SK-N-SH (cell line): ENCODE measurements around the gene LPXN. TPM values are rescaled to one million over a fixed set of nuclear protein-coding genes. Genes with fewer than 3 reads are reported as not detected.

Source experiments
- CTCF ChIA-PET: fragments of 300-600, 350-600 bp; formaldehyde crosslinking; extraction: SDS; loops from one replicate; lab custom pipeline; 2021; lab: Yijun Ruan, JAX
- POLR2A ChIA-PET: fragments of 350-600 bp; sonication (Branson Sonifier 250); formaldehyde crosslinking; extraction: SDS; loops from one replicate; lab custom pipeline; 2020; ENCODE audit warnings: antibody characterized with exemption, inconsistent platforms; lab: Yijun Ruan, JAX
- DNase-seq: peaks from one replicate; pipeline ENCODE4 v3.0.0; 2012
- H2AFZ ChIP-seq: fragments of 200-600 bp; sonication (generic); 2 replicates; pipeline ENCODE4 v1.8.1; 2016; ENCODE audit warnings: antibody characterized with exemption, mild to moderate bottlenecking, low read depth
- H3F3A ChIP-seq: fragments of 200-600 bp; sonication (generic); replicated peaks from 2 replicates; pipeline ENCODE3; 2016; ENCODE audit warnings: antibody characterized with exemption, mild to moderate bottlenecking; ENCODE audit not compliant: insufficient read depth
- H3K27ac ChIP-seq, 2 experiments: fragments of 200-500 bp in 1 of 2; fragments of 200-600 bp in 1 of 2; sonication (Bioruptor generic) in 1 of 2; sonication (generic), shearing (Covaris generic) in 1 of 2; 2 replicates each; pipeline versions ENCODE4 v1.5.1 to v1.6.1; 2014 to 2016; ENCODE audit warnings: low read depth in 2 of 2, inconsistent platforms in 1 of 2, low read length in 1 of 2, mild to moderate bottlenecking in 1 of 2, mixed read lengths in 1 of 2
- H3K27me3 ChIP-seq: fragments of 200-600 bp; sonication (generic), shearing (Covaris generic); 2 replicates; pipeline ENCODE4 v1.6.1; 2016; ENCODE audit warnings: mixed run types; ENCODE audit not compliant: insufficient read depth
- H3K36me3 ChIP-seq, 2 experiments: fragments of 200-500 bp in 1 of 2; fragments of 200-600 bp in 1 of 2; sonication (Bioruptor generic) in 1 of 2; sonication (generic) in 1 of 2; replicated peaks in 1 of 2; 2 replicates each; pipeline versions ENCODE3 to v1.5.1; 2014 to 2016; ENCODE audit warnings: low read length in 1 of 2, mild to moderate bottlenecking in 1 of 2; ENCODE audit not compliant: insufficient read depth in 2 of 2, control insufficient read depth in 1 of 2
- H3K4me1 ChIP-seq, 2 experiments: fragments of 200-500 bp in 1 of 2; fragments of 200-600 bp in 1 of 2; sonication (Bioruptor generic) in 1 of 2; sonication (generic), shearing (Covaris generic) in 1 of 2; 2 replicates each; pipeline versions ENCODE4 v1.5.1 to v1.6.1; 2014 to 2016; ENCODE audit warnings: low read depth in 1 of 2, low read length in 1 of 2, mixed run types in 1 of 2; ENCODE audit not compliant: insufficient read depth in 2 of 2, control insufficient read depth in 1 of 2
- H3K4me2 ChIP-seq: fragments of 200-600 bp; sonication (generic), shearing (Covaris generic); 2 replicates; pipeline ENCODE4 v1.6.1; 2017; ENCODE audit warnings: mixed run types
- H3K4me3 ChIP-seq, 2 experiments: fragments of 200-500 bp in 1 of 2; fragments of 200-600 bp in 1 of 2; sonication (Bioruptor generic) in 1 of 2; sonication (generic), shearing (Covaris generic) in 1 of 2; 2 replicates each; pipeline versions ENCODE4 v1.5.1 to v1.8.1; 2014 to 2016; ENCODE audit warnings: low read depth in 2 of 2, inconsistent platforms in 1 of 2, low read length in 1 of 2, mild to moderate bottlenecking in 1 of 2, mixed read lengths in 1 of 2, moderate library complexity in 1 of 2
- H3K79me2 ChIP-seq: fragments of 200-600 bp; sonication (generic); 2 replicates; pipeline ENCODE4 v1.8.1; 2017; ENCODE audit warnings: mild to moderate bottlenecking; ENCODE audit not compliant: insufficient read depth
- H3K9ac ChIP-seq: fragments of 200-600 bp; sonication (generic); 2 replicates; pipeline ENCODE4 v1.6.1; 2017; ENCODE audit warnings: mixed run types
- H3K9me2 ChIP-seq: fragments of 200-600 bp; sonication (generic); 2 replicates; pipeline ENCODE4 v1.6.1; 2017; ENCODE audit warnings: mixed run types
- H3K9me3 ChIP-seq: fragments of 200-600 bp; sonication (generic); 2 replicates; pipeline ENCODE4 v1.6.1; 2017; ENCODE audit warnings: mixed run types, mild to moderate bottlenecking, moderate library complexity
- H4K20me1 ChIP-seq: fragments of 200-600 bp; sonication (generic); 2 replicates; pipeline ENCODE4 v1.6.1; 2017; ENCODE audit warnings: mild to moderate bottlenecking, mixed run types; ENCODE audit not compliant: insufficient read depth
- EP300 ChIP-seq, 2 experiments: IDR thresholded peaks; 2 replicates each; pipeline versions ENCODE4 v1.4.0 to v1.6.1; 2012; ENCODE audit warnings: borderline replicate concordance in 1 of 2, low read depth in 1 of 2, low read length in 1 of 2
- EZH2phosphoT487 ChIP-seq: fragments of 200-600 bp; sonication (generic); IDR thresholded peaks from 2 replicates; pipeline ENCODE4 v1.6.1; 2017; ENCODE audit warnings: low read depth, mixed run types, mild to moderate bottlenecking, antibody characterized with exemption, moderate library complexity, borderline replicate concordance
- FOSL2 ChIP-seq: IDR thresholded peaks from 2 replicates; pipeline ENCODE4 v1.4.0; 2012; ENCODE audit warnings: low read depth, mild to moderate bottlenecking, moderate library complexity, borderline replicate concordance
- FOXM1 ChIP-seq: IDR thresholded peaks from 2 replicates; pipeline ENCODE4 v1.4.0; 2012; ENCODE audit warnings: low read depth, mild to moderate bottlenecking
- JUND ChIP-seq: IDR thresholded peaks from 2 replicates; pipeline ENCODE4 v1.4.0; 2012
- MEF2A ChIP-seq: IDR thresholded peaks from 2 replicates; pipeline ENCODE4 v1.4.0; 2012; ENCODE audit warnings: low read depth, borderline replicate concordance
- POLR2AphosphoS5 ChIP-seq: IDR thresholded peaks from 2 replicates; pipeline ENCODE4 v1.6.1; 2012; ENCODE audit warnings: low read depth, low read length
- RFX5 ChIP-seq: IDR thresholded peaks from 2 replicates; pipeline ENCODE4 v1.6.1; 2012; ENCODE audit warnings: mild to moderate bottlenecking, improper control_type of control experiment, low read length
- RXRA ChIP-seq: IDR thresholded peaks from 2 replicates; pipeline ENCODE4 v1.4.0; 2012; ENCODE audit warnings: low read depth, mild to moderate bottlenecking, borderline replicate concordance
- SMC3 ChIP-seq: IDR thresholded peaks from 2 replicates; pipeline ENCODE4 v1.6.1; 2012; ENCODE audit warnings: low read depth, low read length, improper control_type of control experiment
- TEAD4 ChIP-seq: IDR thresholded peaks from 2 replicates; pipeline ENCODE4 v1.4.0; 2012; ENCODE audit warnings: mild to moderate bottlenecking, borderline replicate concordance; ENCODE audit not compliant: insufficient read depth
- YY1 ChIP-seq: IDR thresholded peaks from 2 replicates; pipeline ENCODE4 v1.4.0; 2012; ENCODE audit warnings: low read depth, mild to moderate bottlenecking
- WGBS: methylation state at CpG from one replicate; pipeline ENCODE4 v1.1.6; 2017; ENCODE audit warnings: low lambda C conversion rate; 5-methylcytosine and 5-hydroxymethylcytosine counted together
- polyA plus RNA-seq, 3 experiments: library from polyadenylated mRNA; depleted of rRNA; stranded (reverse); fragments of >200 nt; gene quantifications; 2 replicates each; pipeline ENCODE4 v1.2.3, GENCODE V29; 2012
- TF ChIP-seq, protein P1 (sequence below): IDR thresholded peaks from 2 replicates; pipeline ENCODE4 v1.6.1; 2012; ENCODE audit warnings: mild to moderate bottlenecking, low read depth, low read length, moderate library complexity
- TF ChIP-seq, protein P2 (sequence below): IDR thresholded peaks from 2 replicates; pipeline ENCODE4 v1.4.0; 2012; ENCODE audit warnings: low read depth
- TF ChIP-seq, protein P3 (sequence below): IDR thresholded peaks from 2 replicates; pipeline ENCODE4 v1.4.0; 2012; ENCODE audit warnings: low read depth, borderline replicate concordance

The LPXN gene
- polyA plus RNA-seq, 1 of the 3 experiments (the other 2 are of a cell fraction), result 4.4 TPM

DNA sequence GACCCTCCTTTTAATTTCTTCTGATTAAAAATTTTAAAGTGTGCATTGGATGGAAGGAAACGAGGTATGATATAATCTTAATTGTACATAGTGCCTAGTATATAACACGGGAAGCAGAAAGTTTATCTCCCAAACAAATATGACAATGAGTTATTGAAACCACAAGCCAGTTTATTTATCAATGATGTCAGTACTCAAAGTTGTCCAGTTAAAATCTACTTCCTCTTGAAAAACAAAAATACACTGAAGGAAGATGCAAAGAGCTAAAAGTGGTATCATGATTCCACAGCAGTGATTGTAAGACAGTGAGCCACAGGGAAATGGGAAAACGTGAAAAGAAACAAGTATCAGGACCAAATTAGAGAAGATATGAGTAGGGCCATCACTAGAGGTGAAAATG lies 48.9 kb downstream of the LPXN start:
- H3K4me3 ChIP-seq, result no peak overlapping the region
- H3K9me2 ChIP-seq, result no peaks in the 10 kb centered on the region
- no peak overlapping the region for H3K4me2 ChIP-seq
- peaks cover 0 to 2% of the 10 kb centered on the region in 2 experiments for H3K36me3 ChIP-seq
- CTCF ChIA-PET, result interaction anchor here (0.7 to 1.5 kb wide), 3 partner anchors 10 to 252 kb away, joined by 3 to 7 read pairs (median 4); no protein-coding TSS in a partner anchor
- no peak overlapping the region for H3K27ac ChIP-seq
- H3K79me2 ChIP-seq, result no peaks in the 10 kb centered on the region
- POLR2A ChIA-PET, result no interaction called here
- H3K4me1 ChIP-seq, result no peaks in the 10 kb centered on the region
- H3K9ac ChIP-seq, result no peak overlapping the region
- no peaks in the 10 kb centered on the region for H3K9me3 ChIP-seq
- H3F3A ChIP-seq, result peaks cover 9% of the 10 kb centered on the region
- no peak for DNase-seq
- TF ChIP-seq, protein P1, sequence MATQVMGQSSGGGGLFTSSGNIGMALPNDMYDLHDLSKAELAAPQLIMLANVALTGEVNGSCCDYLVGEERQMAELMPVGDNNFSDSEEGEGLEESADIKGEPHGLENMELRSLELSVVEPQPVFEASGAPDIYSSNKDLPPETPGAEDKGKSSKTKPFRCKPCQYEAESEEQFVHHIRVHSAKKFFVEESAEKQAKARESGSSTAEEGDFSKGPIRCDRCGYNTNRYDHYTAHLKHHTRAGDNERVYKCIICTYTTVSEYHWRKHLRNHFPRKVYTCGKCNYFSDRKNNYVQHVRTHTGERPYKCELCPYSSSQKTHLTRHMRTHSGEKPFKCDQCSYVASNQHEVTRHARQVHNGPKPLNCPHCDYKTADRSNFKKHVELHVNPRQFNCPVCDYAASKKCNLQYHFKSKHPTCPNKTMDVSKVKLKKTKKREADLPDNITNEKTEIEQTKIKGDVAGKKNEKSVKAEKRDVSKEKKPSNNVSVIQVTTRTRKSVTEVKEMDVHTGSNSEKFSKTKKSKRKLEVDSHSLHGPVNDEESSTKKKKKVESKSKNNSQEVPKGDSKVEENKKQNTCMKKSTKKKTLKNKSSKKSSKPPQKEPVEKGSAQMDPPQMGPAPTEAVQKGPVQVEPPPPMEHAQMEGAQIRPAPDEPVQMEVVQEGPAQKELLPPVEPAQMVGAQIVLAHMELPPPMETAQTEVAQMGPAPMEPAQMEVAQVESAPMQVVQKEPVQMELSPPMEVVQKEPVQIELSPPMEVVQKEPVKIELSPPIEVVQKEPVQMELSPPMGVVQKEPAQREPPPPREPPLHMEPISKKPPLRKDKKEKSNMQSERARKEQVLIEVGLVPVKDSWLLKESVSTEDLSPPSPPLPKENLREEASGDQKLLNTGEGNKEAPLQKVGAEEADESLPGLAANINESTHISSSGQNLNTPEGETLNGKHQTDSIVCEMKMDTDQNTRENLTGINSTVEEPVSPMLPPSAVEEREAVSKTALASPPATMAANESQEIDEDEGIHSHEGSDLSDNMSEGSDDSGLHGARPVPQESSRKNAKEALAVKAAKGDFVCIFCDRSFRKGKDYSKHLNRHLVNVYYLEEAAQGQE, result no peak
- TF ChIP-seq TEAD4 (no peak), RXRA (no peak), SMC3 (no peak), FOSL2 (no peak), MEF2A (no peak), JUND (no peak), RFX5 (no peak), FOXM1 (no peak), EP300 (IDR thresholded peaks at IDR 0.05; ENCODE audit: borderline replicate concordance in 1 of 2, low read depth in 1 of 2, low read length in 1 of 2) (no peak), YY1 (no peak)
- TF ChIP-seq, protein P2, sequence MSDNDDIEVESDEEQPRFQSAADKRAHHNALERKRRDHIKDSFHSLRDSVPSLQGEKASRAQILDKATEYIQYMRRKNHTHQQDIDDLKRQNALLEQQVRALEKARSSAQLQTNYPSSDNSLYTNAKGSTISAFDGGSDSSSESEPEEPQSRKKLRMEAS, result no peak
- TF ChIP-seq, protein P3, sequence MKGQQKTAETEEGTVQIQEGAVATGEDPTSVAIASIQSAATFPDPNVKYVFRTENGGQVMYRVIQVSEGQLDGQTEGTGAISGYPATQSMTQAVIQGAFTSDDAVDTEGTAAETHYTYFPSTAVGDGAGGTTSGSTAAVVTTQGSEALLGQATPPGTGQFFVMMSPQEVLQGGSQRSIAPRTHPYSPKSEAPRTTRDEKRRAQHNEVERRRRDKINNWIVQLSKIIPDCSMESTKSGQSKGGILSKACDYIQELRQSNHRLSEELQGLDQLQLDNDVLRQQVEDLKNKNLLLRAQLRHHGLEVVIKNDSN, result no peak
- no peak overlapping the region for H2AFZ ChIP-seq
- no peaks in the 10 kb centered on the region for H3K27me3 ChIP-seq
- 66% methylated on average over 3 of the region's 3 CpGs for WGBS
- H4K20me1 ChIP-seq, result no peaks in the 10 kb centered on the region

DNA sequence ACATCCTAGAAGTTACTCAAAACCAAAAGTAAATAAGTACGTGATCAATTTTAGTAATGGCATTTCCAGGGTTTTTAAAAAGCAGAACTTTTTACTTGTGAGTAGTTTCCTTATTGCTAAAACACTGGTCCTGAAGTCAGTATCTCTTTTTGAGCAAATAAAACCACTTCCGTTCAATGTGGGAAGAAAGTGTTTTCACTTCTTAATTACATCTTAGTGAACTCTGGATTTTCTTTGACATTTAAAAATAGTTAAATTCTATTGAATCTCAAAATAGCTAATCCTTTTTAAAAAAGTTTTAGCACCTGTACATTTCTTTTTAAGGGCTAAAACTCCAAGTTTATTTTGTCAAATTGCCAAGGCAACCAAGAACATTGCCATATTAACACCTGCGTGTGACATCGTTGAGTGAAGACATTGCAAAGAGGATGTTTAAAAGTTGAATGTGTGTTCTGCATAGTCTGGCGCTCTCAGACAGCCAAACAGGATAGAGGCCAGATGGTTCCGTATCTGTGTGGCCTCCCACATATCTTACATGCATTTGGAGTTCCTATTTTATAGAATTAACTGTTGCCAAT lies 50.5 kb downstream of the LPXN start:
- POLR2A ChIA-PET, result no interaction called here
- Histone ChIP-seq H2AFZ (no peak overlapping the region), H3K9me3 (no peaks in the 10 kb centered on the region), H4K20me1 (no peaks in the 10 kb centered on the region), H3K9me2 (no peaks in the 10 kb centered on the region), H3K27me3 (no peaks in the 10 kb centered on the region; the same call in 1 of the 2 replicates), H3K4me2 (no peak overlapping the region), H3K79me2 (no peaks in the 10 kb centered on the region), H3K4me1 (no peaks in the 10 kb centered on the region), H3F3A (peaks cover 9% of the 10 kb centered on the region), H3K36me3 (peaks cover 0 to 2% of the 10 kb centered on the region in 2 experiments), H3K9ac (no peak overlapping the region), H3K4me3 (no peak overlapping the region), H3K27ac (no peak overlapping the region)
- TF ChIP-seq POLR2AphosphoS5 (no peak), YY1 (no peak), FOSL2 (no peak), TEAD4 (no peak), EZH2phosphoT487 (no peak), EP300 (IDR thresholded peaks at IDR 0.05; ENCODE audit: borderline replicate concordance in 1 of 2, low read depth in 1 of 2, low read length in 1 of 2) (no peak), SMC3 (no peak)
- CTCF ChIA-PET, result interaction anchor here (0.7 to 2.4 kb wide), 23 partner anchors 8 to 1098 kb away, joined by 3 to 27 read pairs (median 4); no protein-coding TSS in a partner anchor
- WGBS, result 70% methylated on average over 6 of the region's 6 CpGs
- DNase-seq, result no peak
